Measurements from ENCODE around the gene EPO.

DNA sequence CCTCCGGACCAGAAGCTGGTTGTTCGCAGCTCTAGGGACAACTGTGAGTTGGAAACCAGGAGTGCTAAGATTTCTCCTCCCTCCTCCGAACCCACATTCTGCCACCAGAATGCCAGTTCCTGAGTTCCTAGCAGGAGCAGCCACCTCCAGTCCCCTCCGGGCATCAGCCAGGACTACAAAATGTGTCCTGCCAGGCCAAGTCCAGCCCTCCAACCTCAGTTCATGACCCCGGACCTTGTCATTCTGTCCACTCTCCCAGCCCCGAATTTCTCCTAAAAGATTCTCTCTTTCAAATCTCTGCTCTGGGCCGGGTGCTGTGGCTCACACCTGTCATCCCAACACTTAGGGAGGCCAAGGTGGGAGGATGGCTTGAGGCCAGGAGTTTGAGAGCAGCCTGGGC lies 15.5 kb downstream of the EPO start:
- TF ChIP-seq, protein P1, sequence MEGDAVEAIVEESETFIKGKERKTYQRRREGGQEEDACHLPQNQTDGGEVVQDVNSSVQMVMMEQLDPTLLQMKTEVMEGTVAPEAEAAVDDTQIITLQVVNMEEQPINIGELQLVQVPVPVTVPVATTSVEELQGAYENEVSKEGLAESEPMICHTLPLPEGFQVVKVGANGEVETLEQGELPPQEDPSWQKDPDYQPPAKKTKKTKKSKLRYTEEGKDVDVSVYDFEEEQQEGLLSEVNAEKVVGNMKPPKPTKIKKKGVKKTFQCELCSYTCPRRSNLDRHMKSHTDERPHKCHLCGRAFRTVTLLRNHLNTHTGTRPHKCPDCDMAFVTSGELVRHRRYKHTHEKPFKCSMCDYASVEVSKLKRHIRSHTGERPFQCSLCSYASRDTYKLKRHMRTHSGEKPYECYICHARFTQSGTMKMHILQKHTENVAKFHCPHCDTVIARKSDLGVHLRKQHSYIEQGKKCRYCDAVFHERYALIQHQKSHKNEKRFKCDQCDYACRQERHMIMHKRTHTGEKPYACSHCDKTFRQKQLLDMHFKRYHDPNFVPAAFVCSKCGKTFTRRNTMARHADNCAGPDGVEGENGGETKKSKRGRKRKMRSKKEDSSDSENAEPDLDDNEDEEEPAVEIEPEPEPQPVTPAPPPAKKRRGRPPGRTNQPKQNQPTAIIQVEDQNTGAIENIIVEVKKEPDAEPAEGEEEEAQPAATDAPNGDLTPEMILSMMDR (IDR thresholded peaks at IDR 0.05): no peak
- no peak for TF ChIP-seq EZH2 (IDR thresholded peaks at IDR 0.05; ENCODE audit: borderline replicate concordance, insufficient read depth, low read depth, low read length, poor library complexity, severe bottlenecking)
